ENCODE data around the gene AGTR1. TPM values are rescaled to one million over a fixed set of nuclear protein-coding genes. Genes with fewer than 3 reads are reported as not detected.

The AGTR1 gene
- total RNA-seq, 1 experiment from 2014 or later = not detected

DNA sequence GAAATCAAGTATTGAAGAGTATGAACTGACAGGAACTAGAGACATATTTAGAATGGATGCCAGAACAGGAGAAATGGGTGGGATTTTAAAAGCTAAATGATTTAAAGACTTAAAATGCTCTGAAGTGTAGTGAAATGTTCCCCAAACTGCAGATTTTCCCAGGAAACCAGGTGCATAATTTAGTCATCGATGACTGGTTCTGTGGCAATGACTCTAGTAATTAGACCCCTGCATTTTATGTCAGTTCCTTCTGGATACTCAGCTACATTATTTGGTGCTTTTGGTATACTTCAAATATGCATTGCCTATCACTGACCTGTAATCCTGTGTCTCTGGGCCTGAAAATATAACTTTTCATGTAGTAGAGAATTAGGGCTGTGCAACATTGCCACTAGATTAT lies 16.8 kb downstream of the AGTR1 start:
- H3K9me3 Mint-ChIP-seq = no peaks in the 10 kb centered on the region
- H3K56ac ChIP-seq (ENCODE audit: insufficient read length, low read depth, low read length) = no peak overlapping the region
- H3K4me1 ChIP-seq (ENCODE audit: insufficient read depth, low read length) = no peaks in the 10 kb centered on the region
- no peaks in the 10 kb centered on the region for H3K23me2 ChIP-seq (ENCODE audit: insufficient read length, low read depth, low read length, poor library complexity, severe bottlenecking)
- no peak overlapping the region for H3K27ac ChIP-seq (ENCODE audit: insufficient read length, low read depth, low read length)
- no peaks in the 10 kb centered on the region for H4K20me1 ChIP-seq (ENCODE audit: control insufficient read depth, insufficient read depth, insufficient read length)
- peaks cover 9 to 12% of the 10 kb centered on the region in 2 experiments for H3K4me1 Mint-ChIP-seq
- no peaks in the 10 kb centered on the region for H3K27me3 Mint-ChIP-seq (ENCODE audit: low read depth)
- H3T11ph ChIP-seq (ENCODE audit: low read length) = no peak overlapping the region
- H2BK15ac ChIP-seq (ENCODE audit: low read depth, low read length) = no peak overlapping the region
- H3K36me3 Mint-ChIP-seq (ENCODE audit: insufficient read depth in 1 of 3, low read depth in 3 of 3) = no peaks in the 10 kb centered on the region; a peak in 1 of 7 replicates
- no peak overlapping the region for H3K4ac ChIP-seq (ENCODE audit: low read depth, low read length)
- H3K27me3 ChIP-seq (ENCODE audit: insufficient read depth, low read length) = no peaks in the 10 kb centered on the region
- no peak overlapping the region for H3K14ac ChIP-seq (ENCODE audit: insufficient read depth, low read length)
- H3K27ac Mint-ChIP-seq = no peak overlapping the region
- H2BK12ac ChIP-seq (ENCODE audit: insufficient read length, low read depth, low read length) = no peak overlapping the region
- H3K4me3 Mint-ChIP-seq = no peak overlapping the region
- no peak overlapping the region for H2AFZ ChIP-seq (ENCODE audit: low read length)
- no peak overlapping the region for H3K18ac ChIP-seq (ENCODE audit: insufficient read length, low read depth, low read length)
- H2AK5ac ChIP-seq (ENCODE audit: insufficient read length, low read length) = no peak overlapping the region
- no peak overlapping the region for H4K8ac ChIP-seq (replicated peaks; ENCODE audit: insufficient read length, low read depth, low read length)
- no peak for DNase-seq
- no peaks in the 10 kb centered on the region for H3K79me1 ChIP-seq (ENCODE audit: insufficient read depth, low read depth, low read length, poor library complexity, severe bottlenecking)
- H3K23ac ChIP-seq (ENCODE audit: insufficient read length, low read depth, low read length) = no peak overlapping the region
- no peak overlapping the region for H4K5ac ChIP-seq (ENCODE audit: insufficient read length, low read depth, low read length)
- no peak overlapping the region for H2BK5ac ChIP-seq (ENCODE audit: insufficient read length, low read length)
- H4K91ac ChIP-seq (ENCODE audit: insufficient read length, low read depth, low read length) = no peak overlapping the region
- no peak overlapping the region for H2BK120ac ChIP-seq (ENCODE audit: low read depth, low read length, poor library complexity, severe bottlenecking)
- no peaks in the 10 kb centered on the region for H3K9me3 ChIP-seq (ENCODE audit: control insufficient read depth, low read depth, low read length)
- no peak overlapping the region for H2BK20ac ChIP-seq (ENCODE audit: low read depth, low read length, poor library complexity, severe bottlenecking)
- WGBS (ENCODE audit: extremely low coverage, insufficient read length, low lambda C conversion rate) = no CpG with 5 or more reads among the region's 1 CpG
- H3K79me2 ChIP-seq (ENCODE audit: insufficient read depth, low read length) = no peaks in the 10 kb centered on the region
- H3K9ac ChIP-seq (ENCODE audit: extremely low read depth, insufficient read length, low read length) = no peak overlapping the region
- TF ChIP-seq, protein P1, sequence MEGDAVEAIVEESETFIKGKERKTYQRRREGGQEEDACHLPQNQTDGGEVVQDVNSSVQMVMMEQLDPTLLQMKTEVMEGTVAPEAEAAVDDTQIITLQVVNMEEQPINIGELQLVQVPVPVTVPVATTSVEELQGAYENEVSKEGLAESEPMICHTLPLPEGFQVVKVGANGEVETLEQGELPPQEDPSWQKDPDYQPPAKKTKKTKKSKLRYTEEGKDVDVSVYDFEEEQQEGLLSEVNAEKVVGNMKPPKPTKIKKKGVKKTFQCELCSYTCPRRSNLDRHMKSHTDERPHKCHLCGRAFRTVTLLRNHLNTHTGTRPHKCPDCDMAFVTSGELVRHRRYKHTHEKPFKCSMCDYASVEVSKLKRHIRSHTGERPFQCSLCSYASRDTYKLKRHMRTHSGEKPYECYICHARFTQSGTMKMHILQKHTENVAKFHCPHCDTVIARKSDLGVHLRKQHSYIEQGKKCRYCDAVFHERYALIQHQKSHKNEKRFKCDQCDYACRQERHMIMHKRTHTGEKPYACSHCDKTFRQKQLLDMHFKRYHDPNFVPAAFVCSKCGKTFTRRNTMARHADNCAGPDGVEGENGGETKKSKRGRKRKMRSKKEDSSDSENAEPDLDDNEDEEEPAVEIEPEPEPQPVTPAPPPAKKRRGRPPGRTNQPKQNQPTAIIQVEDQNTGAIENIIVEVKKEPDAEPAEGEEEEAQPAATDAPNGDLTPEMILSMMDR (conservative IDR thresholded peaks at IDR 0.05) = no peak
- no peak overlapping the region for H3K4me2 ChIP-seq (ENCODE audit: insufficient read depth, insufficient read length, low read length)

All from H9 (cell line).